K562 (cell line): ENCODE measurements around the gene SNW1. TPM values are rescaled to one million over a fixed set of nuclear protein-coding genes. Genes with fewer than 3 reads are reported as not detected.

ENCODE experiments used
- ERF ChIP-seq: fragments of 450-650 bp; formaldehyde crosslinking; IDR thresholded peaks from 2 replicates; pipeline ENCODE4 v1.4.0; 2020; ENCODE audit warnings: mild to moderate bottlenecking, mixed read lengths
- ESRRA ChIP-seq: fragments of 450-650 bp; IDR thresholded peaks from 2 replicates; pipeline ENCODE4 v1.6.1; 2014; ENCODE audit warnings: low read depth, mild to moderate bottlenecking, moderate library complexity, borderline replicate concordance
- ETS1 ChIP-seq: conservative IDR thresholded peaks from 2 replicates; pipeline ENCODE4 v1.6.1; 2011; ENCODE audit warnings: low read depth, mild to moderate bottlenecking, low read length; ENCODE audit not compliant: control insufficient read depth
- FOXJ2 ChIP-seq: fragments of 200-800 bp; sonication (Bioruptor generic); IDR thresholded peaks from 2 replicates; pipeline ENCODE4 v1.6.1; 2016; ENCODE audit warnings: missing genetic modification characterization, missing compliant biosample characterization
- GTF2E2 ChIP-seq: fragments of 200-800 bp; sonication (Bioruptor generic); IDR thresholded peaks from 2 replicates; pipeline ENCODE4 v1.6.1; 2016; ENCODE audit warnings: missing genetic modification characterization, missing compliant biosample characterization
- HNRNPUL1 ChIP-seq: fragments of 200-400 bp; formaldehyde crosslinking; IDR thresholded peaks from 2 replicates; pipeline ENCODE4 v1.6.1; 2017; ENCODE audit warnings: low read length
- MEF2A ChIP-seq: IDR thresholded peaks from 2 replicates; pipeline ENCODE4 v1.6.1; 2011; ENCODE audit warnings: low read depth, mild to moderate bottlenecking, low read length, moderate library complexity; ENCODE audit not compliant: control insufficient read depth
- MXD1 ChIP-seq: fragments of 250-450 bp; sonication (Bioruptor Pico); IDR thresholded peaks from 2 replicates; pipeline ENCODE4 v1.8.0; 2021; ENCODE audit warnings: borderline replicate concordance, mild to moderate bottlenecking, moderate library complexity; ENCODE audit not compliant: poor library complexity, severe bottlenecking
- NFIX ChIP-seq: fragments of 250-450 bp; sonication (Bioruptor Pico); IDR thresholded peaks from 2 replicates; pipeline ENCODE4 v1.4.0; 2020; ENCODE audit warnings: low read depth, mild to moderate bottlenecking, moderate library complexity
- NR1H2 ChIP-seq: sonication (generic); formaldehyde crosslinking; IDR thresholded peaks from 2 replicates; pipeline ENCODE4 v1.4.0; 2020; ENCODE audit warnings: mild to moderate bottlenecking, missing genetic modification reagents
- RHOXF2B ChIP-seq: fragments of 250-450 bp; sonication (Bioruptor Pico); conservative IDR thresholded peaks from 2 replicates; pipeline ENCODE4 v1.5.1; 2021
- SIN3B ChIP-seq: fragments of 450-650 bp; IDR thresholded peaks from 2 replicates; pipeline ENCODE4 v1.6.1; 2017; ENCODE audit warnings: low read depth, mild to moderate bottlenecking, moderate library complexity
- STAG1 ChIP-seq: sonication (generic); formaldehyde crosslinking; IDR thresholded peaks from 2 replicates; pipeline ENCODE4 v1.5.0; 2020; ENCODE audit warnings: missing genetic modification reagents, borderline replicate concordance
- THRB ChIP-seq: fragments of 450-650 bp; formaldehyde crosslinking; conservative IDR thresholded peaks from 2 replicates; pipeline ENCODE4 v1.4.0; 2022; ENCODE audit warnings: mild to moderate bottlenecking, missing genetic modification characterization
- TRIM25 ChIP-seq: fragments of 450-650 bp; IDR thresholded peaks from 2 replicates; pipeline ENCODE4 v1.7.0; 2016; ENCODE audit warnings: borderline replicate concordance
- ZNF165 ChIP-seq: fragments of 250-450 bp; sonication (Bioruptor Pico); IDR thresholded peaks from 2 replicates; pipeline ENCODE4 v1.4.0; 2020; ENCODE audit warnings: borderline replicate concordance
- ZNF24 ChIP-seq: fragments of 450-650 bp; IDR thresholded peaks from 2 replicates; pipeline ENCODE4 v1.6.1; 2016
- ZNF589 ChIP-seq: fragments of 200-800 bp; sonication (Bioruptor generic); IDR thresholded peaks from 2 replicates; pipeline ENCODE4 v1.6.1; 2016; ENCODE audit warnings: low read depth, missing genetic modification characterization, missing compliant biosample characterization
- ZNF639 ChIP-seq, 2 experiments: fragments of 200-800 bp in 1 of 2; sonication (Bioruptor generic) in 1 of 2; sonication (generic) in 1 of 2; formaldehyde crosslinking in 1 of 2; IDR thresholded peaks in 1 of 2; conservative IDR thresholded peaks in 1 of 2; 2 replicates each; pipeline versions ENCODE4 v1.5.0 to v1.6.1; 2016 to 2020; ENCODE audit warnings: missing compliant biosample characterization in 1 of 2, missing genetic modification characterization in 1 of 2, missing genetic modification reagents in 1 of 2
- ZNF75A ChIP-seq: fragments of 450-650 bp; formaldehyde crosslinking; IDR thresholded peaks from 2 replicates; pipeline ENCODE4 v1.4.0; 2020; ENCODE audit warnings: mild to moderate bottlenecking
- ZNF79 ChIP-seq: fragments of 250-450 bp; sonication (Bioruptor Pico); IDR thresholded peaks from 2 replicates; pipeline ENCODE4 v1.4.0; 2020; ENCODE audit warnings: low read depth, mild to moderate bottlenecking, moderate library complexity
- polyA plus RNA-seq, 8 experiments: library from polyadenylated mRNA; depleted of rRNA in 4 of 8; stranded (reverse) in 5 of 8; unstranded in 3 of 8; fragments of >200 nt; fragmentation: Nextera tagmentation in 2 of 8; fragmentation: Illumina TruSeq in 1 of 8; extraction: Ambion mirVana in 2 of 8; extraction: Trizol in 1 of 8; gene quantifications; 2 replicates each; pipeline versions ENCODE4 v1.2.1 to v1.2.3, GENCODE V29; 2011 to 2014; ENCODE audit warnings: inconsistent platforms in 1 of 8, missing spikeins in 1 of 8
- total RNA-seq, 7 experiments: library from RNA; depleted of rRNA in 6 of 7; stranded (reverse); fragments of >200 nt in 6 of 7; fragmentation: Illumina TruSeq in 2 of 7; extraction: Trizol in 2 of 7; gene quantifications; 2 replicates each; pipeline versions ENCODE4 v1.2.1 to v1.2.3, GENCODE V29; 2011 to 2021; ENCODE audit warnings: low replicate concordance in 1 of 7

Gene SNW1
- total and polyA plus RNA-seq, 9 of the 15 experiments (the other 6 are each of a cell fraction or from before 2014, with no cell fraction given) = 64.4 to 143 (median 98.2) TPM

- TF ChIP-seq ERF (CRISPR knock-in tag) = no peak
- TF ChIP-seq SIN3B = peak; percentile 86
- no peak for TF ChIP-seq ZNF589 (CRISPR knock-in tag)
- TF ChIP-seq THRB (CRISPR knock-in tag) = no peak
- no peak for TF ChIP-seq NR1H2 (CRISPR knock-in tag)
- TF ChIP-seq ZNF639 (CRISPR knock-in tag; conservative IDR thresholded peaks at IDR 0.05 in 1 of 2, IDR thresholded peaks at IDR 0.05 in 1 of 2) = peak in 1 of 2 experiments; percentile 61; a peak in 1 of 4 replicates
- no peak for TF ChIP-seq GTF2E2
- TF ChIP-seq NFIX (CRISPR knock-in tag) = no peak
- TF ChIP-seq ESRRA = peak; percentile 90
- no peak for TF ChIP-seq FOXJ2 (tag)
- TF ChIP-seq ZNF24 = no peak; the same call in 1 of the 2 replicates
- TF ChIP-seq TRIM25 = no peak
- no peak for TF ChIP-seq RHOXF2B (CRISPR knock-in tag)
- TF ChIP-seq MEF2A = no peak
- no peak for TF ChIP-seq HNRNPUL1
- TF ChIP-seq STAG1 = no peak
- TF ChIP-seq ZNF165 (CRISPR knock-in tag) = no peak
- TF ChIP-seq ETS1 = peak; percentile 91
- TF ChIP-seq MXD1 (CRISPR knock-in tag) = peak; percentile 69
- no peak for TF ChIP-seq ZNF75A (CRISPR knock-in tag)
- no peak for TF ChIP-seq ZNF79 (CRISPR knock-in tag)
These were observed 39.1 kb upstream of the SNW1 start, which contains the start of gene ADCK1 (continued) for GRCh38 chr14:77799863-77800730.
